ENCODE measurements around the gene NREP. TPM values are rescaled to one million over a fixed set of nuclear protein-coding genes. Genes with fewer than 3 reads are reported as not detected.

The NREP gene
- total and polyA plus RNA-seq, 10 of the 15 experiments (the other 5 are each of a cell fraction or from before 2014, with no cell fraction given): 20.6 to 117 (median 32.2) TPM

DNA sequence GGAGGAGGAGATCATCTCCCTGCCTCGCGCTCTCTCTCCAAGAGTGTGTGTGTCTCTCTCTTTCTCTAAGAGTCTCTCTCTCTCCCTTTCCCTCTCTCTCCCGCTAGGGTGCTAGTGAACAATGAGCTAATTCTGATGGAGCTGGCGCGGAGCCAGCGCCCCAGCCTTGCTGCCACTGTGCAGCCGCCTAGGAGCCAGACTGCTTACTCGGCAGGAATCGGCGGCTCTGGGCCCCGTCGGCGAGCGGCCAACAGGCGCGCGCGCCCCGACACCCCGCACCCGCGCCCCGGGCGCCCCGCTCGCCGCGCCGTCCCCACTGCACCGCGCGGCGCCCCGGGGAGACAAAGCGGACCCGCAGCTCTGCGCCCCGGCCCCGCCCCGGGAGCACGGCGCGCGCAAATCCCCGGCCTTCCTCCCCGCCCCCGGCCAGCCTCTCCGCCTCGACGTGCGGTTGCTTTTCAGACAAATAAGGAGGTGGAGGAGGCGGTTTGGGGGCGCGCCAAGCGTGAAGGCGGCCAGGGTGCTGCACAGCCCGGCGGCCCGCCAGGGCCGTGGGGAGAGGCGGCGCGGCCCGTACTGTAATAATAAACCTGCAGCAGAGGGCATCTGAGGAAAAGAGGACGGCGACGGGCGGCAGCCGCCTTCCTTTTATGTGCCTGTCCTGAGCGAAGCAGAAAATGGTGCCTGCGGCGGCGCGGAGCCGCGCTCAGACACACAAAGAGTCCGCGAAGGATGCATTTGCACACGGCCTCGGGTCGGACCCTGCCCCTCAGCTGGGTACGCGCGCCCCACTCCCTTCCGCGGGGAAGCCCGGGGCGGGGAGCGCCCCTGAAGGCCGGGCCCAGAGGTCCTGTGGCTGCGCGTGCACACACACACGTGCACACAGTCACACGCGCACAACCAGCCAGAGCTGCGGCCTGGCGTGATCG is 625 bp upstream of the NREP start (continued):
- TF ChIP-seq ZNF622 (IDR thresholded peaks at IDR 0.05) (no peak), LARP7 (IDR thresholded peaks at IDR 0.05) (peak; percentile 90; the same call in 1 of the 2 replicates), ZNF207 (IDR thresholded peaks at IDR 0.05; ENCODE audit: borderline replicate concordance) (peak; percentile 81; the same call in 1 of the 2 replicates), GABPA (IDR thresholded peaks at IDR 0.05; ENCODE audit: low read depth) (no peak), TARDBP (IDR thresholded peaks at IDR 0.05; ENCODE audit: borderline replicate concordance) (no peak), RB1 (IDR thresholded peaks at IDR 0.05; ENCODE audit: borderline replicate concordance) (peak; percentile 84; the same call in 1 of the 2 replicates), MEF2B (IDR thresholded peaks at IDR 0.05; ENCODE audit: partially characterized antibody, poor library complexity, severe bottlenecking) (peak; percentile 37), ATF7 (IDR thresholded peaks at IDR 0.05; ENCODE audit: low read depth) (peak; percentile 74), NBN (IDR thresholded peaks at IDR 0.05) (peak; percentile 89), SP1 (IDR thresholded peaks at IDR 0.05; ENCODE audit: low read depth, low read length) (peak; percentile 7), NFXL1 (IDR thresholded peaks at IDR 0.05; ENCODE audit: borderline replicate concordance) (0 out of 2 replicates have a peak, but pooled peaks have one; percentile 36), ESRRA (IDR thresholded peaks at IDR 0.05; ENCODE audit: low read length) (no peak), BRCA1 (IDR thresholded peaks at IDR 0.05; ENCODE audit: low read depth, low read length) (no peak), TCF7 (IDR thresholded peaks at IDR 0.05; ENCODE audit: borderline replicate concordance) (no peak), CBX3 (IDR thresholded peaks at IDR 0.05; ENCODE audit: borderline replicate concordance, low read depth) (no peak)
- TF ChIP-seq, protein P1, sequence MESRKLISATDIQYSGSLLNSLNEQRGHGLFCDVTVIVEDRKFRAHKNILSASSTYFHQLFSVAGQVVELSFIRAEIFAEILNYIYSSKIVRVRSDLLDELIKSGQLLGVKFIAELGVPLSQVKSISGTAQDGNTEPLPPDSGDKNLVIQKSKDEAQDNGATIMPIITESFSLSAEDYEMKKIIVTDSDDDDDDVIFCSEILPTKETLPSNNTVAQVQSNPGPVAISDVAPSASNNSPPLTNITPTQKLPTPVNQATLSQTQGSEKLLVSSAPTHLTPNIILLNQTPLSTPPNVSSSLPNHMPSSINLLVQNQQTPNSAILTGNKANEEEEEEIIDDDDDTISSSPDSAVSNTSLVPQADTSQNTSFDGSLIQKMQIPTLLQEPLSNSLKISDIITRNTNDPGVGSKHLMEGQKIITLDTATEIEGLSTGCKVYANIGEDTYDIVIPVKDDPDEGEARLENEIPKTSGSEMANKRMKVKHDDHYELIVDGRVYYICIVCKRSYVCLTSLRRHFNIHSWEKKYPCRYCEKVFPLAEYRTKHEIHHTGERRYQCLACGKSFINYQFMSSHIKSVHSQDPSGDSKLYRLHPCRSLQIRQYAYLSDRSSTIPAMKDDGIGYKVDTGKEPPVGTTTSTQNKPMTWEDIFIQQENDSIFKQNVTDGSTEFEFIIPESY (IDR thresholded peaks at IDR 0.05): no peak
- TF ChIP-seq, protein P2, sequence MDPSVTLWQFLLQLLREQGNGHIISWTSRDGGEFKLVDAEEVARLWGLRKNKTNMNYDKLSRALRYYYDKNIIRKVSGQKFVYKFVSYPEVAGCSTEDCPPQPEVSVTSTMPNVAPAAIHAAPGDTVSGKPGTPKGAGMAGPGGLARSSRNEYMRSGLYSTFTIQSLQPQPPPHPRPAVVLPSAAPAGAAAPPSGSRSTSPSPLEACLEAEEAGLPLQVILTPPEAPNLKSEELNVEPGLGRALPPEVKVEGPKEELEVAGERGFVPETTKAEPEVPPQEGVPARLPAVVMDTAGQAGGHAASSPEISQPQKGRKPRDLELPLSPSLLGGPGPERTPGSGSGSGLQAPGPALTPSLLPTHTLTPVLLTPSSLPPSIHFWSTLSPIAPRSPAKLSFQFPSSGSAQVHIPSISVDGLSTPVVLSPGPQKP (IDR thresholded peaks at IDR 0.05; ENCODE audit: low read depth, low read length): no peak
- TF ChIP-seq, protein P3, sequence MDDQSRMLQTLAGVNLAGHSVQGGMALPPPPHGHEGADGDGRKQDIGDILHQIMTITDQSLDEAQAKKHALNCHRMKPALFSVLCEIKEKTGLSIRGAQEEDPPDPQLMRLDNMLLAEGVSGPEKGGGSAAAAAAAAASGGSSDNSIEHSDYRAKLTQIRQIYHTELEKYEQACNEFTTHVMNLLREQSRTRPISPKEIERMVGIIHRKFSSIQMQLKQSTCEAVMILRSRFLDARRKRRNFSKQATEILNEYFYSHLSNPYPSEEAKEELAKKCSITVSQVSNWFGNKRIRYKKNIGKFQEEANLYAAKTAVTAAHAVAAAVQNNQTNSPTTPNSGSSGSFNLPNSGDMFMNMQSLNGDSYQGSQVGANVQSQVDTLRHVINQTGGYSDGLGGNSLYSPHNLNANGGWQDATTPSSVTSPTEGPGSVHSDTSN (IDR thresholded peaks at IDR 0.05; ENCODE audit: insufficient replicate concordance, low read depth, low read length): no peak
- TF ChIP-seq, protein P4, sequence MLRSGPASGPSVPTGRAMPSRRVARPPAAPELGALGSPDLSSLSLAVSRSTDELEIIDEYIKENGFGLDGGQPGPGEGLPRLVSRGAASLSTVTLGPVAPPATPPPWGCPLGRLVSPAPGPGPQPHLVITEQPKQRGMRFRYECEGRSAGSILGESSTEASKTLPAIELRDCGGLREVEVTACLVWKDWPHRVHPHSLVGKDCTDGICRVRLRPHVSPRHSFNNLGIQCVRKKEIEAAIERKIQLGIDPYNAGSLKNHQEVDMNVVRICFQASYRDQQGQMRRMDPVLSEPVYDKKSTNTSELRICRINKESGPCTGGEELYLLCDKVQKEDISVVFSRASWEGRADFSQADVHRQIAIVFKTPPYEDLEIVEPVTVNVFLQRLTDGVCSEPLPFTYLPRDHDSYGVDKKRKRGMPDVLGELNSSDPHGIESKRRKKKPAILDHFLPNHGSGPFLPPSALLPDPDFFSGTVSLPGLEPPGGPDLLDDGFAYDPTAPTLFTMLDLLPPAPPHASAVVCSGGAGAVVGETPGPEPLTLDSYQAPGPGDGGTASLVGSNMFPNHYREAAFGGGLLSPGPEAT (IDR thresholded peaks at IDR 0.05; ENCODE audit: low read depth): peak; percentile 68
- TF ChIP-seq, protein P5, sequence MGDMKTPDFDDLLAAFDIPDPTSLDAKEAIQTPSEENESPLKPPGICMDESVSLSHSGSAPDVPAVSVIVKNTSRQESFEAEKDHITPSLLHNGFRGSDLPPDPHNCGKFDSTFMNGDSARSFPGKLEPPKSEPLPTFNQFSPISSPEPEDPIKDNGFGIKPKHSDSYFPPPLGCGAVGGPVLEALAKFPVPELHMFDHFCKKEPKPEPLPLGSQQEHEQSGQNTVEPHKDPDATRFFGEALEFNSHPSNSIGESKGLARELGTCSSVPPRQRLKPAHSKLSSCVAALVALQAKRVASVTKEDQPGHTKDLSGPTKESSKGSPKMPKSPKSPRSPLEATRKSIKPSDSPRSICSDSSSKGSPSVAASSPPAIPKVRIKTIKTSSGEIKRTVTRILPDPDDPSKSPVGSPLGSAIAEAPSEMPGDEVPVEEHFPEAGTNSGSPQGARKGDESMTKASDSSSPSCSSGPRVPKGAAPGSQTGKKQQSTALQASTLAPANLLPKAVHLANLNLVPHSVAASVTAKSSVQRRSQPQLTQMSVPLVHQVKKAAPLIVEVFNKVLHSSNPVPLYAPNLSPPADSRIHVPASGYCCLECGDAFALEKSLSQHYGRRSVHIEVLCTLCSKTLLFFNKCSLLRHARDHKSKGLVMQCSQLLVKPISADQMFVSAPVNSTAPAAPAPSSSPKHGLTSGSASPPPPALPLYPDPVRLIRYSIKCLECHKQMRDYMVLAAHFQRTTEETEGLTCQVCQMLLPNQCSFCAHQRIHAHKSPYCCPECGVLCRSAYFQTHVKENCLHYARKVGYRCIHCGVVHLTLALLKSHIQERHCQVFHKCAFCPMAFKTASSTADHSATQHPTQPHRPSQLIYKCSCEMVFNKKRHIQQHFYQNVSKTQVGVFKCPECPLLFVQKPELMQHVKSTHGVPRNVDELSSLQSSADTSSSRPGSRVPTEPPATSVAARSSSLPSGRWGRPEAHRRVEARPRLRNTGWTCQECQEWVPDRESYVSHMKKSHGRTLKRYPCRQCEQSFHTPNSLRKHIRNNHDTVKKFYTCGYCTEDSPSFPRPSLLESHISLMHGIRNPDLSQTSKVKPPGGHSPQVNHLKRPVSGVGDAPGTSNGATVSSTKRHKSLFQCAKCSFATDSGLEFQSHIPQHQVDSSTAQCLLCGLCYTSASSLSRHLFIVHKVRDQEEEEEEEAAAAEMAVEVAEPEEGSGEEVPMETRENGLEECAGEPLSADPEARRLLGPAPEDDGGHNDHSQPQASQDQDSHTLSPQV (IDR thresholded peaks at IDR 0.05): no peak

Data from GM12878 (cell line).